Measurements from ENCODE around the gene NCKAP5. TPM values are rescaled to one million over a fixed set of nuclear protein-coding genes. Genes with fewer than 3 reads are reported as not detected.

NCKAP5 gene
- total and polyA plus RNA-seq, 4 donors = 2.3 to 20.2 (median 8.1) TPM

- H3K36me3 ChIP-seq (ENCODE audit: control insufficient read depth in 4 of 4, insufficient read depth in 4 of 4, low read length in 4 of 4) = peaks cover 0 to 2% (median 0%) of the 10 kb centered on the region in 4 donors
- no peak overlapping the region for H3K27ac ChIP-seq (ENCODE audit: low read depth in 1 of 2, low read length in 1 of 2)
- TF ChIP-seq, protein P1, sequence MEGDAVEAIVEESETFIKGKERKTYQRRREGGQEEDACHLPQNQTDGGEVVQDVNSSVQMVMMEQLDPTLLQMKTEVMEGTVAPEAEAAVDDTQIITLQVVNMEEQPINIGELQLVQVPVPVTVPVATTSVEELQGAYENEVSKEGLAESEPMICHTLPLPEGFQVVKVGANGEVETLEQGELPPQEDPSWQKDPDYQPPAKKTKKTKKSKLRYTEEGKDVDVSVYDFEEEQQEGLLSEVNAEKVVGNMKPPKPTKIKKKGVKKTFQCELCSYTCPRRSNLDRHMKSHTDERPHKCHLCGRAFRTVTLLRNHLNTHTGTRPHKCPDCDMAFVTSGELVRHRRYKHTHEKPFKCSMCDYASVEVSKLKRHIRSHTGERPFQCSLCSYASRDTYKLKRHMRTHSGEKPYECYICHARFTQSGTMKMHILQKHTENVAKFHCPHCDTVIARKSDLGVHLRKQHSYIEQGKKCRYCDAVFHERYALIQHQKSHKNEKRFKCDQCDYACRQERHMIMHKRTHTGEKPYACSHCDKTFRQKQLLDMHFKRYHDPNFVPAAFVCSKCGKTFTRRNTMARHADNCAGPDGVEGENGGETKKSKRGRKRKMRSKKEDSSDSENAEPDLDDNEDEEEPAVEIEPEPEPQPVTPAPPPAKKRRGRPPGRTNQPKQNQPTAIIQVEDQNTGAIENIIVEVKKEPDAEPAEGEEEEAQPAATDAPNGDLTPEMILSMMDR (IDR thresholded peaks at IDR 0.05; ENCODE audit: control extremely low read depth, extremely low read depth) = no peak
- H3K27me3 ChIP-seq (ENCODE audit: control insufficient read depth in 3 of 3, insufficient read depth in 3 of 3, low read length in 2 of 3) = no peaks in the 10 kb centered on the region
- ATAC-seq (ENCODE audit: insufficient read depth, low FRiP score) (no peak), DNase-seq (no peak)
- H3K9me3 ChIP-seq (ENCODE audit: control insufficient read depth in 4 of 4, insufficient read depth in 3 of 4, low read length in 3 of 4) = no peaks in the 10 kb centered on the region
- no peak overlapping the region for H3K9ac ChIP-seq (ENCODE audit: insufficient read depth in 1 of 2, low read length in 2 of 2)
- H3K4me1 ChIP-seq (ENCODE audit: control insufficient read depth in 5 of 5, insufficient read depth in 5 of 5, low read length in 5 of 5) = no peaks in the 10 kb centered on the region
- no peak overlapping the region for H3K4me3 ChIP-seq
Measured at GRCh38 chr2:133518700-133519344, 49.4 kb downstream of the NCKAP5 start.

DNA sequence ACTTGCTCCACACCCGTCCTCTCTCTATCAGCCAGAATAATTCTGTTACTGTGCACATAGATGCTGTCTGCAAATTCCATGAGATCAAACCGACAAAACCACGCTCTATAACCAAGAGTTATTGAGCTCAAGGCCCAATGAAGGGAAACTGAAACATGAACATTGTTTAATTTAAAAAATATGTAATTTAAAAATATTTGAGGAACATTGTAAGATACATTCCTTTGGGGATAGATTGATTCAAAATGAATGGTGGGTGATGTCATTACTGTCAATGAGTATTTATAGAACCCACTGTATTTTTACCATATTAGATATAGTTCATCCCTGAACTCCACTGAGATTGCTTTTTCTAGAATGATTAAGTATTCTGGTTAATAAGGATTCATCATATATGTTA, 50.4 kb downstream of the NCKAP5 start:
- no peak overlapping the region for H3K9ac ChIP-seq (ENCODE audit: insufficient read depth in 1 of 2, low read length in 2 of 2)
- 89 to 92% methylated on average over 3 of the region's 3 CpGs for WGBS, 2 donors
- no peaks in the 10 kb centered on the region for H3K4me1 ChIP-seq (ENCODE audit: control insufficient read depth in 5 of 5, insufficient read depth in 5 of 5, low read length in 5 of 5)
- DNase-seq = no peak
- no peaks in the 10 kb centered on the region for H3K9me3 ChIP-seq (ENCODE audit: control insufficient read depth in 4 of 4, insufficient read depth in 3 of 4, low read length in 3 of 4)
- no peak overlapping the region for H3K4me3 ChIP-seq
- no peaks in the 10 kb centered on the region for H3K27me3 ChIP-seq (ENCODE audit: control insufficient read depth in 3 of 3, insufficient read depth in 3 of 3, low read length in 2 of 3)
- TF ChIP-seq, protein P1 (IDR thresholded peaks at IDR 0.05; ENCODE audit: control extremely low read depth, extremely low read depth) = no peak
- no peak overlapping the region for H3K27ac ChIP-seq (ENCODE audit: low read depth in 1 of 2, low read length in 1 of 2)
- peaks cover 0 to 2% (median 0%) of the 10 kb centered on the region in 4 donors for H3K36me3 ChIP-seq (ENCODE audit: control insufficient read depth in 4 of 4, insufficient read depth in 4 of 4, low read length in 4 of 4)
- ATAC-seq (ENCODE audit: insufficient read depth, low FRiP score) = no peak

DNA sequence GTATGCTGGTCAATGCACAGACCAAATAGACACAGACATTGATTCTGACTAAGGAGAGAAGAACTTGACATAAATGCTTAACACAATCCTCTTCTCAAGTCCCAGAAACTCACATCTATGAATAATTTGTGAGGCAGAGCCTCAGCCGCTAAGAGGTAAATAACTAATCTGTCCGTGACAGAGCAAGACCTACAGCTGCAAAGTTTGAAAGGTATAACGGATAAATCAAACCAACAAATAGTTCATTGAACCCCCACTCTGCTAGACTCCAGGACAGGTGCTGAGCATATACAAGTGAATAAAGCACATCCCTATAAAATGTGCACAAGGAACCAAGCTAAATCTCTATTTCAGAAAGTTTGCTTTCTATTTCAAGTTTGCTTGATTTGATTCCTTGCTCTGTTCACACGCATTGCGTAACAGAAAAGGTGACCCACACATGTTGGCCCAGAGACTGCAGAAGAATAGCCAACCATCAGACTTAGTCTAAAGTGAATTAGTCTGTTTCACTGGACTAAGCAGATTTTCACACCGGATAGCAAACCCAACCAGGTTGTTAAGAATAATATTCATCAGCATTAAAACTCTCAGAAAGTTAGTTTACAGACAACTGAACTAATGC, 51.7 kb downstream of the NCKAP5 start:
- no peaks in the 10 kb centered on the region for H3K4me1 ChIP-seq (ENCODE audit: control insufficient read depth in 5 of 5, insufficient read depth in 5 of 5, low read length in 5 of 5)
- TF ChIP-seq, protein P1 (IDR thresholded peaks at IDR 0.05; ENCODE audit: control extremely low read depth, extremely low read depth) = no peak
- H3K9me3 ChIP-seq (ENCODE audit: control insufficient read depth in 4 of 4, insufficient read depth in 3 of 4, low read length in 3 of 4) = no peaks in the 10 kb centered on the region
- H3K4me3 ChIP-seq = no peak overlapping the region
- no peak overlapping the region for H3K27ac ChIP-seq (ENCODE audit: low read depth in 1 of 2, low read length in 1 of 2)
- ATAC-seq (ENCODE audit: insufficient read depth, low FRiP score) (no peak), DNase-seq (no peak)
- no peaks in the 10 kb centered on the region for H3K27me3 ChIP-seq (ENCODE audit: control insufficient read depth in 3 of 3, insufficient read depth in 3 of 3, low read length in 2 of 3)
- peaks cover 0 to 2% (median 0%) of the 10 kb centered on the region in 4 donors for H3K36me3 ChIP-seq (ENCODE audit: control insufficient read depth in 4 of 4, insufficient read depth in 4 of 4, low read length in 4 of 4)
- H3K9ac ChIP-seq (ENCODE audit: insufficient read depth in 1 of 2, low read length in 2 of 2) = no peak overlapping the region
- 95 to 96% methylated on average over 6 of the region's 6 CpGs for WGBS, 2 donors

All from lung (tissue), 12 donors.